Measurements from ENCODE around the gene CFAP46. TPM values are rescaled to one million over a fixed set of nuclear protein-coding genes. Genes with fewer than 3 reads are reported as not detected.

Gene CFAP46
- total and polyA plus RNA-seq, 4 donors, result 0.33 to 0.59 (median 0.42) TPM

DNA sequence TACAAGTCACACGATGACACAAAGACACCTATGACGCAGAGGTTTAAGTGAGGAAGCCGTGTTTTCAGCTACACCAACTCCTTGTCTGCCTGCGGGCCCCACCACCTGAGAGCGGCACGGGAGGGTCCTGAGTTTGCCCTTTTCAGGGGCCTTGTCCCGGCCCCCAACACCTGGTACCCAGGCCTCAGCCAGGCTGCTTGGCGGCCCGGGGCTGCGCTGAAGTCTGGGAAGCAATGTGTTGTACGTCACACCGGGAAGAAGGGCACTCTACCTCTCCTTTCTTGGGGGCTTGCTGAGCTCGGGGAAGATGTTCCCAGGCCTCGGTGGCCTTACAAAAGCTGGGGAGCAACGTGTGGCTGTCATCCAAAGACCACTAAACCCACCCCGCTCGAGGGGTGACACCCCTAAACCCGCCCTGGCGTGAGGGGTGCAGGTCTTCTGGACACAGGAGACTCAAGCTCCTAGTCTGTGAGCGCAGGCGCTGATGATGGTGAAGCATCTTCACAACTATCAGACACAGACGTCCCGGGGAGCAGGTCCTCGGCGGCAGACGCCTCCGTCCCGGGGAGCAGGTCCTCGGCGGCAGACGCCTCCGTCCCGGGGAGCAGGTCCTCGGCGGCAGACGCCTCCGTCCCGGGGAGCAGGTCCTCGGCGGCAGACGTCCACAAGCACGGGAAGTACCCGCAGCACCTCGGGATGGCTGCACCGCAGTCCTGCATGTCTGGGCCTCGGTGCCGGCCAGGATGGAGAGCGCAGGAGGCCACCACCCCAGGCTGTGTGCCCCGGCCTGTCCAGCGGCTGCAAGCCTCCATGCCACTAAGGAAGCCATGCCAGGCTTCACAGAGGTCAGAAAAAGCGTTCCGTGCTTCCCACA is 15.4 kb downstream of the CFAP46 start:
- 91% methylated on average over 52 of the region's 52 CpGs for WGBS
- H3K36me3 ChIP-seq (ENCODE audit: control insufficient read depth in 4 of 4, insufficient read depth in 3 of 4, low read depth in 1 of 4, low read length in 3 of 4), result no peaks in the 10 kb centered on the region
- H3K4me1 ChIP-seq (ENCODE audit: control insufficient read depth in 4 of 4, insufficient read depth in 4 of 4, low read length in 3 of 4), result peaks cover 0 to 3% (median 0%) of the 10 kb centered on the region in 4 donors
- TF ChIP-seq GABPA (IDR thresholded peaks at IDR 0.05 in 1 of 2, conservative IDR thresholded peaks at IDR 0.05 in 1 of 2) (no peak), HNF4A (conservative IDR thresholded peaks at IDR 0.05) (no peak), RXRA (IDR thresholded peaks at IDR 0.05) (no peak), JUND (IDR thresholded peaks at IDR 0.05) (no peak), NR2F2 (IDR thresholded peaks at IDR 0.05) (no peak), ZBTB33 (IDR thresholded peaks at IDR 0.05) (no peak), YY1 (IDR thresholded peaks at IDR 0.05) (no peak), MAX (IDR thresholded peaks at IDR 0.05) (no peak), TAF1 (conservative IDR thresholded peaks at IDR 0.05) (no peak), EGR1 (IDR thresholded peaks at IDR 0.05; ENCODE audit: low read depth in 2 of 2) (no peak), RAD21 (IDR thresholded peaks at IDR 0.05) (no peak), REST (IDR thresholded peaks at IDR 0.05) (no peak), FOXA2 (IDR thresholded peaks at IDR 0.05) (no peak)
- TF ChIP-seq, protein P1, sequence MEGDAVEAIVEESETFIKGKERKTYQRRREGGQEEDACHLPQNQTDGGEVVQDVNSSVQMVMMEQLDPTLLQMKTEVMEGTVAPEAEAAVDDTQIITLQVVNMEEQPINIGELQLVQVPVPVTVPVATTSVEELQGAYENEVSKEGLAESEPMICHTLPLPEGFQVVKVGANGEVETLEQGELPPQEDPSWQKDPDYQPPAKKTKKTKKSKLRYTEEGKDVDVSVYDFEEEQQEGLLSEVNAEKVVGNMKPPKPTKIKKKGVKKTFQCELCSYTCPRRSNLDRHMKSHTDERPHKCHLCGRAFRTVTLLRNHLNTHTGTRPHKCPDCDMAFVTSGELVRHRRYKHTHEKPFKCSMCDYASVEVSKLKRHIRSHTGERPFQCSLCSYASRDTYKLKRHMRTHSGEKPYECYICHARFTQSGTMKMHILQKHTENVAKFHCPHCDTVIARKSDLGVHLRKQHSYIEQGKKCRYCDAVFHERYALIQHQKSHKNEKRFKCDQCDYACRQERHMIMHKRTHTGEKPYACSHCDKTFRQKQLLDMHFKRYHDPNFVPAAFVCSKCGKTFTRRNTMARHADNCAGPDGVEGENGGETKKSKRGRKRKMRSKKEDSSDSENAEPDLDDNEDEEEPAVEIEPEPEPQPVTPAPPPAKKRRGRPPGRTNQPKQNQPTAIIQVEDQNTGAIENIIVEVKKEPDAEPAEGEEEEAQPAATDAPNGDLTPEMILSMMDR (IDR thresholded peaks at IDR 0.05; ENCODE audit: low read depth, low read length, missing input control), result no peak
- no peak for DNase-seq (ENCODE audit: low spot score)
- H3K4me3 ChIP-seq (ENCODE audit: low read depth in 1 of 3, low read length in 3 of 3), result no peak overlapping the region
- no peak overlapping the region for H3K9ac ChIP-seq (ENCODE audit: low read depth in 1 of 2, low read length in 2 of 2)
- no peaks in the 10 kb centered on the region for H3K9me3 ChIP-seq (ENCODE audit: control insufficient read depth in 4 of 4, low read length in 3 of 4)
- H3K27ac ChIP-seq (ENCODE audit: low read depth in 1 of 2, low read length in 2 of 2), result no peak overlapping the region
- H3K27me3 ChIP-seq (ENCODE audit: control insufficient read depth in 4 of 4, insufficient read depth in 4 of 4, low read length in 3 of 4), result no peaks in the 10 kb centered on the region

GRCh38 chr10:132926070-132926469 is 16.3 kb downstream of the CFAP46 start:
- H3K27me3 ChIP-seq (ENCODE audit: control insufficient read depth in 4 of 4, insufficient read depth in 4 of 4, low read length in 3 of 4), result no peaks in the 10 kb centered on the region
- TF ChIP-seq JUND (IDR thresholded peaks at IDR 0.05) (no peak), HNF4A (conservative IDR thresholded peaks at IDR 0.05) (no peak), EGR1 (IDR thresholded peaks at IDR 0.05; ENCODE audit: low read depth in 2 of 2) (no peak), RXRA (IDR thresholded peaks at IDR 0.05) (no peak), REST (IDR thresholded peaks at IDR 0.05) (no peak), SP1 (IDR thresholded peaks at IDR 0.05) (no peak), FOXA2 (IDR thresholded peaks at IDR 0.05) (no peak)
- TF ChIP-seq, protein P2, sequence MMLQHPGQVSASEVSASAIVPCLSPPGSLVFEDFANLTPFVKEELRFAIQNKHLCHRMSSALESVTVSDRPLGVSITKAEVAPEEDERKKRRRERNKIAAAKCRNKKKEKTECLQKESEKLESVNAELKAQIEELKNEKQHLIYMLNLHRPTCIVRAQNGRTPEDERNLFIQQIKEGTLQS (IDR thresholded peaks at IDR 0.05), result no peak
- TF ChIP-seq, protein P1 (IDR thresholded peaks at IDR 0.05; ENCODE audit: low read depth, low read length, missing input control), result no peak

More at GRCh38 chr10:132926070-132926469, 16.3 kb downstream of the CFAP46 start:
- Histone ChIP-seq H3K4me1 (ENCODE audit: control insufficient read depth in 4 of 4, insufficient read depth in 4 of 4, low read length in 3 of 4) (peaks cover 0 to 3% (median 0%) of the 10 kb centered on the region in 4 donors), H3K27ac (ENCODE audit: low read depth in 1 of 2, low read length in 2 of 2) (no peak overlapping the region), H3K4me3 (ENCODE audit: low read depth in 1 of 3, low read length in 3 of 3) (no peak overlapping the region), H3K9ac (ENCODE audit: low read depth in 1 of 2, low read length in 2 of 2) (no peak overlapping the region), H3K9me3 (ENCODE audit: control insufficient read depth in 4 of 4, low read length in 3 of 4) (no peaks in the 10 kb centered on the region), H3K36me3 (ENCODE audit: control insufficient read depth in 4 of 4, insufficient read depth in 3 of 4, low read depth in 1 of 4, low read length in 3 of 4) (no peaks in the 10 kb centered on the region)
- DNase-seq (ENCODE audit: low spot score), result no peak
- 89% methylated on average over 21 of the region's 21 CpGs for WGBS

All from liver (tissue), 9 donors.